ENCODE results near the gene BACH2.

Gene BACH2

GRCh38 chr6:90020746-90021145 lies 275.9 kb downstream of the BACH2 start:
- DNase-seq, result no peak

- DNase-seq, result no peak
Measured at GRCh38 chr6:90019216-90019615, 277.4 kb downstream of the BACH2 start.

GRCh38 chr6:90015883-90016282 lies 280.8 kb downstream of the BACH2 start:
- DNase-seq, result no peak

- DNase-seq, result no peak
Measured at GRCh38 chr6:90008908-90009501, 287.6 kb downstream of the BACH2 start.

GRCh38 chr6:90008189-90008907 lies 288.3 kb downstream of the BACH2 start:
- no peak for DNase-seq

GRCh38 chr6:90005048-90005827 lies 291.4 kb downstream of the BACH2 start:
- no peak for DNase-seq

GRCh38 chr6:90004511-90004910 lies 292.1 kb downstream of the BACH2 start:
- no peak for DNase-seq

GRCh38 chr6:90003941-90004340 lies 292.7 kb downstream of the BACH2 start:
- DNase-seq, result no peak

GRCh38 chr6:90003069-90003795 lies 293.4 kb downstream of the BACH2 start:
- no peak for DNase-seq

- DNase-seq, result peak; percentile 40 to 45
Measured at GRCh38 chr6:90000864-90001731, 295.5 kb downstream of the BACH2 start.

- DNase-seq, result no peak
Measured at GRCh38 chr6:89999945-90000825, 296.5 kb downstream of the BACH2 start.

GRCh38 chr6:89999154-89999553 lies 297.5 kb downstream of the BACH2 start:
- no peak for DNase-seq

- no peak for DNase-seq
Measured at GRCh38 chr6:89997456-89998445, 298.9 kb downstream of the BACH2 start.

- no peak for DNase-seq
Measured at GRCh38 chr6:89993411-89993810, 303.2 kb downstream of the BACH2 start.

GRCh38 chr6:89992818-89993217 lies 303.8 kb downstream of the BACH2 start:
- no peak for DNase-seq

GRCh38 chr6:89989742-89990141 lies 306.9 kb downstream of the BACH2 start:
- no peak for DNase-seq

- no peak for DNase-seq
Measured at GRCh38 chr6:89987830-89988229, 308.8 kb downstream of the BACH2 start.

GRCh38 chr6:89987140-89987539 lies 309.5 kb downstream of the BACH2 start:
- no peak for DNase-seq

- no peak for DNase-seq
Measured at GRCh38 chr6:89986650-89987074, 310.0 kb downstream of the BACH2 start.
